Activated CD4-positive, alpha-beta T cell treated with anti-CD3 and anti-CD28 coated beads, Interleukin-2, amount 10 ng/mL, durations not matched to agents 24 days and 14 days (primary cell): ENCODE results near the gene ZNF879. TPM values are rescaled to one million over a fixed set of nuclear protein-coding genes. Genes with fewer than 3 reads are reported as not detected.

Experiments
- DNase-seq: peaks from one replicate; pipeline ENCODE4 v3.0.0; 2022
- H3K27ac Mint-ChIP-seq: one replicate; pipeline ENCODE4 v1.8.0; 2022; ENCODE audit warnings: mild to moderate bottlenecking, mixed read lengths
- H3K27me3 Mint-ChIP-seq: one replicate; pipeline ENCODE4 v1.8.0; 2022; ENCODE audit warnings: mixed read lengths
- H3K36me3 Mint-ChIP-seq: one replicate; pipeline ENCODE4 v1.8.0; 2022; ENCODE audit warnings: low read depth, mild to moderate bottlenecking, mixed read lengths
- H3K4me1 Mint-ChIP-seq: one replicate; pipeline ENCODE4 v1.8.0; 2021; ENCODE audit warnings: mixed read lengths
- H3K4me3 Mint-ChIP-seq: one replicate; pipeline ENCODE4 v1.8.0; 2022; ENCODE audit warnings: mild to moderate bottlenecking, moderate library complexity, mixed read lengths
- H3K9me3 Mint-ChIP-seq: one replicate; pipeline ENCODE4 v1.8.0; 2021; ENCODE audit warnings: mixed read lengths
- intact Hi-C: fragments of 100-400 bp; cut with micrococcal nuclease; formaldehyde crosslinking; loops from one replicate; pipeline ENCODE4 v1.15.1; 2023
- total RNA-seq: library from RNA; stranded (reverse); gene quantifications from 2 replicates; pipeline ENCODE4 v1.2.3, GENCODE V29; 2022

The ZNF879 gene
- total RNA-seq, 1 donor from 2014 or later = 3.8 TPM

GRCh38 chr5:179055841-179056240 is 32.2 kb downstream of the ZNF879 start:
- Mint-ChIP-seq H3K4me1 (peaks cover 6% of the 10 kb centered on the region), H3K27ac (no peak overlapping the region)

DNA sequence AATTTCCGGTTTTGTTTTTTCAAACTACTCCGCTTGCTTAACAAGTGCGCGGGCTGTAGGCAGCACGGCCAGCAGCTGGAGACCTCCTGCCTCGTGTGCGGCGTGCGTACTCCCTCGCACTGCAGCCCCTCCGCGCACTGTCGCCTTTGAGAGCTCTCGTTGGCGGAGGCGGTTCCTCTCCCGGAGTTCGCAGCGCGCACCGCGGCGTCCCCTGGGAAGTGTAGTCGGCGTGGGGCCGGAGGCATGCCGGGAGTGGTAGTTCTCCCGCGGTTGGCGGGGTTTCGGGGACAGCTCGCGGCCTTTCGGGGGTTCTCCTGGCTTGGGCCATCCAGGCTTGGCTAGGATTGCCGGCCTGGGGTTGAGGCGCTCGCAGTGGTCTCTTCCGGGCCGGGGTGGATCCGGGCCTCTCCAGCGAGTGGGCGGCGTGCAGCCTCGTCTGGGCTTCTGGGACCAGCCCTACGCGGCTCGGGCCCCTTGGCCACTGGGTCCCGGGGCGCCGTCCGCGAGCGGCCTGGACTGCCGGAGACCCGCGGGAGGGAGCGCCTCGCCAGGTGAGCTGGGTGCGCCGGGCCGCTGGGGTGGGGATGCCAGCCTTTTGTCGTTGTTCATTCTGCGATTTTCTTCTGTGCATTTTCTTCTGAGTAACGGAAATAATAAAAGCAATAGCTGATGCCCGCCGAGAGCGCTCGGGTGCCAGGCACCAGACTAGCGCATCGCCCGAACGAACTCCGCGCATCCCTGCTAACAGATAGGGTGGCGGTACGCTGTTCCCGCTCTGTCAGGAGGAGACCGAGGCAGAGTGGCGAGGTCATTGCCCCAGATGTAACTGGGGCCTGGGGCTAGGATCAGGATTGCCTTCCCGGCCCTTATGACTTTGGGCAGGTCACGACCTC is 36.8 kb downstream of the ZNF879 start, which contains the start of gene ZNF354C:
Gene ZNF354C, plus strand, starts transcription at position 258 of the 893 bp plus-strand sequence. CDS start 1,696 bp downstream, outside the sequence.
- Mint-ChIP-seq H3K27ac (peak within 1 kb of the TSS; percentile 87), H3K36me3 (peaks cover 41% of the 10 kb centered on the region), H3K27me3 (no peaks in the 10 kb centered on the region), H3K4me3 (peak within 1 kb of the TSS; percentile 91), H3K4me1 (peaks cover 12% of the 10 kb centered on the region), H3K9me3 (peaks cover 25% of the 10 kb centered on the region)
- intact Hi-C loops = loop anchor here (1.0 kb wide), 3 partner anchors 37 to 330 kb away; partner anchors contain the start of genes ZNF354A, ZNF354B and ZNF879
- peak; percentile 94 for DNase-seq

More at GRCh38 chr5:179055841-179056240, 32.2 kb downstream of the ZNF879 start:
- Mint-ChIP-seq H3K9me3 (peaks cover 14% of the 10 kb centered on the region), H3K36me3 (peaks cover 6% of the 10 kb centered on the region), H3K4me3 (no peak overlapping the region), H3K27me3 (no peaks in the 10 kb centered on the region)
- DNase-seq = no peak
- intact Hi-C loops = no loop called here

DNA sequence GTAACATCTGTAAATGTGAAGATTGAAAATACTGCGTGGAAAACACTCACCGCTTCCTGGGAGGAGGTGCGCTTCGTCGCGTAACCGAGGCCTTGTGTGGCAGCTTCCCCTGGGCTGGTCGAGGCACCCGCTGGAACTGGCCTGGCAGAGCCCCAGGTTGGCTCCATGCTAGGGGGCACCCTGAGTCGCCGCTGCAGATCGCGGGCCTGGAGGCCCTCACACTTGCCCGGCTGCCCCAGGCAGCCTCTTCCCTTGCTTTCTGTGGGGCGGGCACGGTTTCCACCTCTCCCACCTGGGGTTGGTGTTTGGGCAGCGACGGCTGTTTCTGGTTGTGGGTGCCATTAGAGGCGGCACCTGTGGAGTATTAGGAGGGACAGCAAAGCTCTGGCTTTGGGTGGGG is 37.4 kb downstream of the ZNF879 start:
- intact Hi-C loops = no loop called here
- Mint-ChIP-seq H3K4me1 (peaks cover 12% of the 10 kb centered on the region), H3K27ac (peak overlapping the region; percentile 34), H3K36me3 (peaks cover 46% of the 10 kb centered on the region), H3K9me3 (peaks cover 29% of the 10 kb centered on the region), H3K27me3 (no peaks in the 10 kb centered on the region), H3K4me3 (peak overlapping the region; percentile 91)
- no peak for DNase-seq

DNA sequence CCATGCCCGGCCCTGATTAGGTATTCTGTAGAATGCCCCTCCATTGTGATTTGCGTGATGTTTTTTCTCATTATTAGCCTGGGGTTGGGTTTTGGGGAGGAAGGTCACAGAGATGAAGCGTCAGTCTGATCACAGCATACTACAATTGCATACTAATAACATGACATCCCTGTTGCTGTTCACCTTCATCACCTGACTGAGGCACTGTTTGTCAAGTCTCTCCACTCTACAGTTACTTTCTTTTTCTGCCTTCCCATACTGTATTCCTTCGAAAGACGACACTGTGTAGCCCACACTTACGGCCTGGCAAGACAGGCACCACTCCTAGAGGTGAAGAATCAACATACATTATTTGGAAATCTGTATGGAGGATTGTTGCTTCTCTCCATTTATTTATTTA is 42.1 kb downstream of the ZNF879 start:
- Mint-ChIP-seq H3K27me3 (no peaks in the 10 kb centered on the region), H3K4me3 (no peak overlapping the region), H3K36me3 (peaks cover 74% of the 10 kb centered on the region), H3K27ac (no peak overlapping the region), H3K4me1 (peaks cover 6% of the 10 kb centered on the region), H3K9me3 (peaks cover 33% of the 10 kb centered on the region)
- DNase-seq = no peak
- intact Hi-C loops = no loop called here

GRCh38 chr5:179079165-179079987 is 55.8 kb downstream of the ZNF879 start:
- no peak for DNase-seq
- H3K27ac Mint-ChIP-seq = no peak overlapping the region
- intact Hi-C loops = no loop called here
- H3K36me3 Mint-ChIP-seq = peaks cover 60% of the 10 kb centered on the region
- peaks cover 44% of the 10 kb centered on the region for H3K9me3 Mint-ChIP-seq
- no peaks in the 10 kb centered on the region for H3K27me3 Mint-ChIP-seq
- no peak overlapping the region for H3K4me3 Mint-ChIP-seq
- H3K4me1 Mint-ChIP-seq = no peaks in the 10 kb centered on the region

GRCh38 chr5:179080724-179081123 is 57.1 kb downstream of the ZNF879 start:
- no peak for DNase-seq
- Mint-ChIP-seq H3K27me3 (no peaks in the 10 kb centered on the region), H3K9me3 (peaks cover 45% of the 10 kb centered on the region), H3K4me1 (no peaks in the 10 kb centered on the region), H3K4me3 (no peak overlapping the region), H3K27ac (no peak overlapping the region), H3K36me3 (peaks cover 59% of the 10 kb centered on the region)
- intact Hi-C loops = no loop called here

Other genes starting within 250 kb of the ZNF879 start
- 13.5 and 17.0 TPM in 2 replicates for gene ZNF354B, start 163.9 kb upstream of the ZNF879 start, total RNA-seq
- 0.33 TPM in 1 of 2 replicates, not detected in the other for gene ZFP2, start 127.9 kb upstream of the ZNF879 start, total RNA-seq
- gene ZNF454, start 82.6 kb upstream of the ZNF879 start, total RNA-seq = not detected in 2 replicates
- not detected in 2 replicates for gene GRM6, start 28.5 kb upstream of the ZNF879 start, total RNA-seq
- 4.0 and 4.5 TPM in 2 replicates for gene ZNF354C, start 36.6 kb downstream of the ZNF879 start, total RNA-seq